NCI-H1694 (cell line): ENCODE measurements around the gene ADAMTSL1.
"Not testable (repeated sequence)": the region's sequence is repeated elsewhere in the genome, so short reads cannot be mapped to it uniquely, and the experiment has no call there.

ENCODE experiments used
- DNase-seq: peaks from one replicate; lab custom pipeline; 2025; lab: John Stamatoyannopoulos, UW

ADAMTSL1 gene

DNA sequence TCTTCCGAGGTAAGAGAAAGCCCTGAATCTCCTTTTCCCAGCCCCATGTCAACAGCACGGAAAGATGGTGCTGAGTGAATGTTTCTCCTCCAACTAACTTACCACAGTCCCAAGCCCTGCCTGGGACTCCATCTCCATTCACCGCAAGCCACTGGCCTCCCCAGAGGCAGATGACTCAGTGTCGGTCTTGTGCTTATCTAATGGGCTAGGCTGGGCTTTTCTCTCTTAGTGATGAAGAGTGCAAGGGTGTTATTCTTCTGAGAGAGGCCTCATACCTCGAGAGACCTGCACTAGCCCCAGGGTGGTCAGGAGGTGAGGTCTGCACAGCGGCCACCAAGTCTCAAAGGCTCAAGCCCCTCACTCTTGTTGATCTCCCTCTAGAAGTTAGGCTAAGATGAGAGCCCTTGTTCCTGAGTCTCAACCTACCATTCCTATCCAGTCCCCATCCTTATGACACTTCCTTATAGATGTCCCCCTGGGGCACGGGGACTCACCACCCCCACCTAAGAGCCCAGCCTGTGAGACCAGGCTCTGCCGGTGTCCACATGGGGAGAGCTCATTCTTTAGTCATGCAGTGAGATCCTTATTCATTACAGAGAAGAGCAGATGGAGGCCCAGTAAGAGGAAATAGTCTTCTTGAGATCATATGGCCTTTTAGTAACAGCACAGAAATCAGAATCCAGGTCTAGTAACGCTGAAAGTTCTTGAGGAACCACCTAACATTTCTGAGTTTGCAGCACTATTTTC, 432.1 kb downstream of the ADAMTSL1 start:
- DNase-seq, result no peak

DNA sequence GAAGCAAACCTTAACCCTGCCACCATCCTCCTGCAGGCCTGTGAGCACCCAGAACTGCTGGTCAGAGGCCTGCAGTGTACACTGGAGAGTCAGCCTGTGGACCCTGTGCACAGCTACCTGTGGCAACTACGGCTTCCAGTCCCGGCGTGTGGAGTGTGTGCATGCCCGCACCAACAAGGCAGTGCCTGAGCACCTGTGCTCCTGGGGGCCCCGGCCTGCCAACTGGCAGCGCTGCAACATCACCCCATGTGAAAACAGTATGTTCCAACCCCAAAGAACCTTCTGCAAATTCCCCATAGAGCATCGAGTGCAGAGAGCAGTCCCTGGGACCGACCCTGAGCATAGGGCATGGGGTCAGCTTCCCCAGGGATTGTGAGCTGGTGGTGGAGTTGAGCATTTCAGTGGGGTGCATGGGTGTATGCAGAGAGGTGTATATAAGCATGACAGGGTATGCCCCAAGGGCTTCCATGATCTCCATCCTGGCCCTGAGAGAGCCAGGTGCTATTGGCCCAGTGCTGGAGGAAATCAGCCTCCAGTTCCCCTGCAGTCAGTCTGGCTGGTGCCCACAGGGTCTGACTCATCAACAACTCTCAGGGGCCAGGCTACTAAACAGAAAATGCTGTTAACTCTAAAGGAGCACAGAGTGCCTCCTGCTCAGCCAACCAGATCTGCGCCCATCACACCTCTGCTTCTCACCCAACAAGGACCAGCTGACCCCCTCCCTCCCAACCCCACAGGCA, 432.9 kb downstream of the ADAMTSL1 start:
- DNase-seq, result no peak

DNA sequence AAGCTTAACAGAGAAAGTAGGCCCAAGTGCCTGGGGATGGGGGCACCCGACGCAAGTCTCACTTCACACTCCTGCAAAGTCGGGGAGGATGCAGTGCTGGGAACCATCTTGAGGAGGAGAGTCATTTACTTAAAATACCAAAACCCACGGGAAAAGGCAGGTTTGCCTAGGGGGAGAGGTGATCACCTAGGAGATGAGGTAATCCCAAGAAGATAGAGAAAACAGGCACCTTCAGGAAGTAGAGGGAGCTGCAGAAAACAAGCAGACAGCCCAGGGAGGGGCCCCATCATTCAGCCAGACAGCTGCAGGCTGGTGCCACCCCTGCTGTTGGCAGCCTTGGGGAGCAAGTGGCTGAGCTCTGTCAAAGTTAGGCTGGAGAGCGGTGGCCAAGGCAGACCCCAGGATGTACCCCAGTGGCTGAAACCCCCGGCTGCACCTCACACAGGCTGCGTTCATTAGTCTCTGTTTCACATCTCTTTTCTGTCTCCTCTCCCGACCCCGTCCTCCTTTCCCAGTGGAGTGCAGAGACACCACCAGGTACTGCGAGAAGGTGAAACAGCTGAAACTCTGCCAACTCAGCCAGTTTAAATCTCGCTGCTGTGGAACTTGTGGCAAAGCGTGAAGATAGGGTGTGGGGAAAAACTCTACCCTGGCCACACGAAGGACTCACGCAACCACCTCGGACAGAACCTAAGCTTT, 434.1 kb downstream of the ADAMTSL1 start:
- no peak for DNase-seq

DNA sequence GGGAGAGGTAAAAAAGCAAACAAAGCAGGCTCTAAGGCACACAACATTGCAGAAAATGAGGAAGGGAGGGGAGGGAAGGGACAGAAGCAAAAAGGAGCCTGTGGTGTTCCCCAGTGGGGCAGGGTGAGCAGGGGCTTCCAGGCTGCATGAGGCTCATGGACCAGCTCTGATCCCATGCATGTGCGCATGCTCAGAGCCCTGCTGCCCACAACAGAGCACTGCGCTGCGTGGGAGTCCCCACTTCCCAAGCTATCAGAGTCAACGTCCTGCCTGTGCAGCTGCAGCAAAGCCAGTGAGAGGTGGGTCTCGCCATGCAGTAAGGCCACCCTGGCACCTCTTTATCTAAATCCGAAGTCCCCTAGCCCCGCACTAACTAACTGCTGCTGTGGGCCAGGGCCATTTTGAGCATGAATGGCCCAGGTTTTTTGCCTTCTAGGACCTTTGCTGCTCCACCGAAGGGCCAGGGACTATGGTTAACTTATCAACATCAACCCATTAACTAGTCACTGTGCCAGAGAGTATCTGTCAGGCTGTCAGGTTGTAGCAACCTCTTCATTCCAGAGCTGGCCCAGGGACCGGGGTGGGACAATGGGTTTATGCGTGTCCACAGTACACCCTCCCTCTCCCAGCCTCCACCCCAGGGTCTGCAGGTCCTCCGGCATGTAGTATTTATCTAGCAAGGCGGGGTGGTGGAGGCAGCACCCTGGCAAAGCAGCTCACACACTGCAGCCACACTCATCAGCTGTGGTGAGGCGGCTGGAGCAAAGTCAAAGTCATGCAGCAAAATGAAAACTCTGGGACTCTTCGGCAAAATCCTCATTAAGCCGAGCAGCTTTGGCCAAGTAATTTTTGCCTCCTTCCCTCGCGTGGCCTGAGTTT, 435.4 kb downstream of the ADAMTSL1 start:
- DNase-seq, result no peak

DNA sequence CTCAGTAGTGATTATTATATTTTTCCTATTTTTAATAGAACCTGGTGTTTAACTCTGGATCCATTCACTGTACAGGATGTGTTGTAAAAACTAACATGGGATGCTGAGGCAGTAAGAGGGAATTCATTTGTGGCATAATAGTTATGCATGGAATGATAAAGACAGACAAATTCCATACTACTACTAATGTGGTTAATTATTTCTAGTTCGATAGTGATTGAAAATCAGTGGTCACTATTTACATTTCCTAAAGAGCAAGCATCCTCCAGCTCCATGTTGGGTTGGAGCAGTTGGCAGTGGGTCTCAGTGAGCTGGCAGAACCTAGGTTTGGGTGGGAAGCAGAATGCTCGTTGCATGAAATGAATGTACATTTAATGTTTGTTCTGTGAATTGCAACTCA, 436.5 kb downstream of the ADAMTSL1 start:
- no peak for DNase-seq

DNA sequence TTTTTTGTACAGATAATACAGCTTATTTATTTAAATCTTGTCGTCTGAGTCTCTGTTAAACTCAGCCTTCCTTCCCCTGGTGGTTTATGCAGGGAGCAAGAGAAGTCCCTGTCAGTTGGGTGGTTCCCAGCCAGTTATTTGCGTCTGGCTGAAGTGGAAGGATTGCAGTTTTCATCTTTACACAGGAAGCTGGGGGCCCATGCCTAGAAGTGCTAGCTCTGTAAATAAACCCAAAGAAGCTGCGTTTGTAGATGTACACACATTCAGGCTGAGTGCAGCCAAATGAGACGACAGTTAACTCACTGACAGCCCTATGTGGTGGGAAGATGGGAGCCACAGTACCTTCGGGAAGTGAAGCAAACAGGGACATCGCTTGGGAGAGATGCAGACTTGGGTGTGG, 437.0 kb downstream of the ADAMTSL1 start:
- DNase-seq, result no peak

DNA sequence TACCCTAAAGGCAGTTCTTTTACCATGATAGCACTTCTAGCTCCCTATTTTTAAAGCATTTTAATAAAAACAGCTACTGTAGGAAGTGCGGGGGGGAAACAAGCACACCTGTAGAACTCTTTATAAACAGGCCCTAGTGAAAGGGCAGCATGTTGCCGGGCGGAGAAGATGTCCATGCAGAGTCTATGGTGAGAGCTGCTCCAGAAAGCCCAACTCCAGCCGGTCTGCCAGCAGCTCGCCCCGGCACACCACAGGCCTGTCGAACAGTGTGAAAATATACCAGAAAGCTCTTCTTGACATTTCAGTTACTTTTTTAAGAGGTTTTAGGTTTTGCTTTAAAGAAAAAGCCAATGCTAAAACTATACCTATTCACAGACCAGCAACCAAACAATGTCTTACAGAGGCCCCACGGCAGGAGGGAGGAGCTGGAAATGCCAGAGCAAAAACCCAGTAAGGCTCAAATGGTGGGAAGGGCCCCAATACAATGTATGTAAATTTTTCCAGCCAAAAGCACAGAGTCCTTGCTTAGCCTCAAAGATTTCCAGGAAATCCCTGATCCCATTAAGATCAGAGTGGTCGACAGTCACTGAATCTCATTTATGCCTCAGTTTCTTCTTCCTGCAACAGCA, 437.9 kb downstream of the ADAMTSL1 start:
- DNase-seq, result no peak

DNA sequence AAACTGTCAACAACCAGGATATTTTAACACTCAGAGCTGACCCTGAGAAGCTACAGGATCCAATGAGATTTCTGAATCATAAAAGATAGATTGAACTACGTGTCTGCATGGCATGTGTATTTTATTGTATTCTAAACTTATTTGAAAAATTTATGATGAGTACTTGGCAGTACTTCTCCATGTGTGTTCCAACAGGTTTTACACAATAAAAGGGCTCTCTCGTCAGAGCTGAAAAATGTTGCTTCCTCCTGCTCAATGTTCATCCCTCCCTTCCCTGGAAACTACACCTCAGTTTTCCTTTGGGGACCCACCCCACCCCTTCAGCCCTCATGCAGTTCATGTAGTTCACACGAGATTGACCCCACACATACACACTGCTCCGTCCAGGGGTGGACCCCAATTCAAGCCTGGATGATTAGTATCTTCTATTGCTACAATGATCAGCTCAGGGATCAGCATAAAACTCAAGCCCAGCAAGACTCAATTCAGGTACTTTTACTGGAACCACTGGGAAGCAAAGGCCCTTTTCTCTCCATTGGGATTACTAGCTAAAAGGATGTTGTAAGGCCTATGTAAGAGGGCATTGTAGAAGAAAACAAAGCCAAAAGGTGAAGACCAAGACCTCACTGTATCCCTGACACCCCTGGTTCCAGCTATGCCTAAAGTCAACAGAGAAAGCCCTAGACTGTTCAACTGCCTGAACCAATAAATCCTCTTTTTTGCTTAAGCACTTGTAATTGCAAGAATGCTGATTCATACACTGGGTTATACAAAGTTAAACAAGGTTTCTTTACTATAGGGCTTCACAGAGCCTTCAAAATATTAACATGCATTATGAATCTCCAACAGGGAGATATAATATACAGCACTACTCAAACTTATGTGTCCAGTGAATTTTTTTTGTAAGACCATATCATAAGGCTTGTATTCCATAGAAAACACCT, 446.5 kb downstream of the ADAMTSL1 start:
- no peak for DNase-seq

DNA sequence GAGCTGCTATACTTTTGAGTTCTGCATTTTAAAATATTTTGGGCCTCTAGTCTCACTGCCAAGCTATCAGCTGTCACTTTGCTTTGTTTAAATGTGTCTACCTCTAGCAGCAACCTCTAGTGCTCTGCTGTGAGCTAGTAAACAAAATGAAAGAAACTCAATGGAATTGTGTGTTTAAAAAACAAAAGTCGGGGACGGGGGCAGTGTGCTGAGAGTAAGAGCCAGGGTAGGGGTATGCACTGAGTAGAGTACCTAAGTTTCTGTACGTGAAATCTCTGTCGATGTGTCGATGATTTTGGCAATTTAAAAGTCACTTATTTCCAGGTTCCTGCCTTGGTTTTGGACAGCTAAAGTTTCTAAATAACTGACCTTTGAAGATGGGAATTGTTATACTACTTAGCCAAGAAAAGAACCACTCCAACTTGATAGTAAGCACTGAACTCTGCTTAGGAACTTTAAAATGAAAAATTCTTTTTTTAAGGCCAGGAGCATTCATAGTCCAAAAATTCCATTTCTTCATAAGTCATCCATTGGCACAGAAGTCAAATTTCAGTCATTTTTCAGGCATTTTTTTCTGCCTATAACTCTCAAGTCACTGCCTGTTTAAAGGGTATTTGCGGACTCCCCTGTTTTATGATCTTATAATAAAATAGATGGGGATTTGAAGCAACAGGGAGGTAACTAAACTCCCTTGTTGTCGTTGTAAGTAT, 447.6 kb downstream of the ADAMTSL1 start:
- DNase-seq, result no peak

DNA sequence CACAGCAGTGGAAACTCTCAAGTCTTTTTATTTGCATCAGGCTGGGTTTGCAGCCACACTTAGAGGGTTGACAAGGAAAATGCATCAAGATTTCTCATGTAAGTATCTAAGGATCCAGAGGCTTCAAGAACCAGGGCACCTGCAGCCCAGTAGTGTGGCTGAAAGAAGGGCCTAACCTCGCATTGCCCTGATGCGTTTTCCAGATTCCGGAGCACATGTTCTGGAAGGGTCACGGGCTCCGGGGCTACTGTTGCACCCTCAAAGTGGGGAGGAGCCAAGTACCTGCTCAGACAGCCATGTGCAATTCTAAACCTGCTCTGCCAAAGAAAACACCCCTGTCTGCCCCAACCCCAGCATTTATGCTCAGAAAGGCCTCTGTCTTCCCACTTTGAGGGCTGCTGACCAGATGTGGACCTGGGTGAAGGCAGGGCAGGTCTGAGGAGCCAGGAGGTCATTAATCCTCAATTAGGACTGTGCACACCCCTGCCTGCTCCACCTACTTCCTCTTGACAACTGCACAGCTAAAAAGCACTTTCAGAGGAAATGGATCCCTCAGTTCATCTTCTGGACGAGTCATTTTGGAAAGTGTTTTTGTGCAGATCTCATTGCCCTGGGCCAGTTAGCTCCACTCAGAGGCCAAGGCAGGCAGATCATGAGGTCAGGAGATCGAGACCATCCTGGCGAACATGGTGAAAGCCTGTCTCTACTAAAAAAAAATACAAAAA, 448.4 kb downstream of the ADAMTSL1 start:
- DNase-seq, result no peak

DNA sequence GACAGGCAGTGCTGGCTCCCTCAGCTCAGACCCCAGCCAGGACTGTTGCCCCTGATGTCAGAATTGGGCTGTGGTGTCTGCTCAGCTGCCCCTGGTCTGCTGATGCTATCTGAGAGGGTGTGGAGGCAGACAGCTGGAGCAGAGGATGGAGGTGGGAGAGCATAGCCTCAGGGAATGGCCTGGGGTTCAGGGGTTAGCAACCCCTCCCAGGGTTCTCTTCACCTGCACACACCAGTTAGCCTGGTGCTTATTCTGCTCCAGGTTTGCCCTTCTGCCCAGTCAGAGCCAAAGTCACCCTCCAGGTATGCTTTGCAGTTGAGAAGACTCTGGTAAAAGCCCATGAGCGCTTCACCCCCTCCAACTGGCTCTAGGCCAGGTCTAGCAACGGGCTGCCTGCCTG, 449.2 kb downstream of the ADAMTSL1 start:
- no peak for DNase-seq

DNA sequence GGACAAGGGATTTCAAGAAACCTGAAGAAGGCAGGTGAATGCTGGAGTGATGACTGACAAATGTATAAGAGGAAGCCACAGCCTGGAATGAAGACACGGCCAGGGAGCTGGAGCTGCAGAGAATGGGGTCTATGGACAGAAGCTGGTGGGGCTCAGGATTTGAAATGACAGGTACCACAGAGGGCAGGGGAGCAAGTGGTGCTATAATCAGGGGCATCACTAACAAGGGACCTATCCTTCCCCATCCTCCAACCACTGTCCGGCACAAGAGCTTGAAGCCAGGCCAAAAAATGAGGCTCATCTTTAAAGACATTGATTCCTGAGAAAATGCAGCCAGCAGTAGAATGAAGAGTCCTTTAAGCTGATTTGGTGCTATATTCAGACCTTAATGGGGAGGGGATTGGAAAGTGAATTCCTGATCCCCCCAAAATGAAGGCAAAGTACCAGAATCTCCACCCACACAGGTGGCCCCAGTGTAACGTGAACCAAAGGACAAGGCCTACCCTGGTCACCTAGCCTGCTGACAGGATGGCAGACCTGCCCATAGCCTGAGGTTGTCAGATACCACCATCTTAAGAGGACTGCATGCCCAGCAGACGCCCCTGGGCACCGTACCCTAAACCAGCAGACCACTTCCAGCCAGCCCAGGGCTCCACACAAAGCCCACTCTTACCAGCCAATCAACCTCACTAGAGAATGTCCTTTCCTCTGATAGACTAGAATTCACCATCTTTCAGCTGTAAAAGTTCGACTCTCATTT, 449.9 kb downstream of the ADAMTSL1 start:
- DNase-seq, result no peak

DNA sequence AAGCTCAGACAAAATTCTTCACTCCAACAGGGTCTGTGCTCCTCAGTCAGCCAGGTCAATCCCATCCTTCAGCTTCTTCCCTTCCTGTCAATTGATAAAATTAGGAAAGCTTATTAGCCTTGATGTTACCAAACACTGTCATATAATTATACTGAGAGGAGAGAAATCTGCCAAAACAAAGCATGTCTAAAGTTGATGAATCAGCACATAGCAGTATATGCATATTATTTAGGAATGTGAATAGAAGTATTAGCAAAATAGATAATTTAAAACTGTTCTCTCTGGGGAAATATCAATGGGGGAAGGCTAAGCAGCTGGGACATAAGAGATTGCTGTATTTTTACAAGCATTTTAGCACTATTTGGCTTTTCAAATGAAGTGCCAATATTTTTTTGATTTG, 451.9 kb downstream of the ADAMTSL1 start:
- DNase-seq, result no peak

DNA sequence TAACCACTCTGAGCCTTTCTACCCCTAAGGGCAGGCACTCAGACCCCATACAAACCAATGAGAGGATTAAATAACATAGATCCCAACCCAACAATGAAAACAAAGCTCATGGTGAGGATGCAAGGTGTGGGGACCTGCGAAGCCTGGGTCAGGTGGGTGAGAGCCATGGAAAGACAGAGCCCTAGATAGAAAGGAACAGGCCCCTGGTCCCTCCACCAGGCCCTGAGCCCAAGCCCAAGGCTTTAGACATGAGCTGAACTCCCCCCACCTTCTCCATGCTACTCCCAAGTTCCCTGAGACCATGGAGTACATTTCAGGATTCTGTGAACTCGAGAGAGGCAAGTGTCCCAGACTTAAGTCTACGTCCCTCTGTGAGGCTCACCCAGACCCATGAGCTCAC, 452.6 kb downstream of the ADAMTSL1 start:
- no peak for DNase-seq

DNA sequence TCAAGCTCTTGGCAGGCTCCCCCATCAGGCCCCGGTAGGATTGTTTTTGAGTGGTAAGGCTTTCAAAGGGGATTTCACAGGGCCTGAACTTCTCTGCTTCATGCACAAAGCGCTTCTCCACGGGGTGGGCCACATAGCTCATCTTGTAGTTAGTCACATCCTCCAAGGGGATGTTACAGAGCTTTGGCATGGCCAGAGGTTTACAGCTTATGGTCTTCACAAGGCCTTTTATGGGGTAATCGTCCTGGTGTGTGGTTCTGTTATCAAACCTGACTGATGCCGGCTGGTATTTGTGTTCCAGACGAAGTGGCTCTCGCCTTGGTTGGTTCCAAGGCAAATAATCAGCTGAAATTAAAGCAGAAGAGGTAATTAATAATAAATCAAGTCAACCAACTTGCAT, 454.8 kb downstream of the ADAMTSL1 start:
- DNase-seq, result no peak

DNA sequence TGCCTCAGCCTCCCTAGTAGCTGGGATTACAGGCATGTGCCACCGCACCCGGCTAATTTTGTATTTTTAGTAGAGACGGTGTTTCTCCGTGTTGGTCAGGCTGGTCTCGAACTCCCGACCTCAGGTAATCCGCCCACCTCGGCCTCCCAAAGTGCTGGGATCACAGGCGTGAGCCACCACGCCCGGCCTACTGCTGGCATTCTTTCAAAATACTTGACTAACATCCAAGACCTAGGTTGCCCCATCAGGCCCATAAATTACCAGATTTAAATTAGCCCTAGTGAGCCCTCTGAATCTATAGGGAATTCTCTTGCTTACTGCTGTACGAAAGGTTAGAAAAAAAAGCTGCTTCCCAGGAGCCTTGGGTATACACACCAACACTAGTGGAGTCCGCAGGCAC, 456.7 kb downstream of the ADAMTSL1 start:
- not testable (repeated sequence) for DNase-seq

DNA sequence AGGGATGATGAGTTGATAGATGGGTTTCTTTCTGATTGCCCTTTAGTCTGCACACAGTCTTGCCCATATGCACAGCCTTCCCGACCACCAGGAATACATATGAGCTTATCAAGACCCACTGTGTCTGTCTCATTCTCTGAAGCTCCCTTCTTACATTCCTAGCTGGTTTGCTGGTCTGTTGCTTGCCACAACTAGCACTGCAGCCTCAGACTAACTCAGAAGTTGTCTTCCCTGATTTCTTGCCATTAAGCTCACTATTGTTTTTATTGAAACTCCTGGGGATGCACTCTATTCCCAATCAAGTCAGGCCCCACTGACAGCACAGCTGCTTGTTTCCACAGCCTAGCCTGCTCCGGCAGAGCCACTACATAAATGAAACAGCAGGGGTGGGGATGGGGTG, 461.6 kb downstream of the ADAMTSL1 start:
- DNase-seq, result no peak

DNA sequence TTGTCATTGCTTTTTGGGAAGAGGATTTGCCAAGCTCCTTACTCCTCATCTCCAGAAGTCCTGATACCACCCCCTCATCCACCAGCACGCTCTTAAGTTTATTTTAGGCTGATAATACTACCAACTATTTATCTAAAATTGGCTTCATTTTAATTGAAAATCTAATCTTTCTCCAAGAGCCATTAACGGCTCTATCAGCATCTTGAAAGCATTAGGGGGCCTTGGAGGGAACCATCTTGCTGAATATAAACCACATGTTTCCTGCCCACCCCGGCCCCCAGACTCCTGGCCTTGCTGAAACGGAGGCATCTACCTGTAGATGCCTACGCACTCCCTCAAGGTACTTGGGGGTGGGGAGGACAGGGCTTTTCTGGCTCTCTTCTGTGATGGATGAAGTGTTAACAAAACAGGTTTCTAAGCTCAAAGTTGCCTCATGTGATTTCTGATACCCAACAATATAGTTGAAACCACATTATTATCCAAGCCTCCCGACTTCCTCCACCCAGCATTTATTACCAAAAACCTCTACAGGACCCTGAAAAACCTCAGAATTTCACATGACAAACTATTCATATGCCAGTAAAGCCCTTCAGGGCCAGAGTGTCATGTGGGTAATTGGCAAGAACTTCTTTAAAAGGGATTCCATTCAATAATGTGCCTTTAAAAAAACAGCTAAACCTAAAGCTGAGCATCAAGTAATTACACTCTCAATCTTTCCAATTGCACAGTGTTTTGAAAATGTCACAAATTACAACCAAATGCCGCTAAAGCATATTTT, 462.3 kb downstream of the ADAMTSL1 start:
- DNase-seq, result no peak
